ENCODE measurements around the gene LCLAT1.

DNA sequence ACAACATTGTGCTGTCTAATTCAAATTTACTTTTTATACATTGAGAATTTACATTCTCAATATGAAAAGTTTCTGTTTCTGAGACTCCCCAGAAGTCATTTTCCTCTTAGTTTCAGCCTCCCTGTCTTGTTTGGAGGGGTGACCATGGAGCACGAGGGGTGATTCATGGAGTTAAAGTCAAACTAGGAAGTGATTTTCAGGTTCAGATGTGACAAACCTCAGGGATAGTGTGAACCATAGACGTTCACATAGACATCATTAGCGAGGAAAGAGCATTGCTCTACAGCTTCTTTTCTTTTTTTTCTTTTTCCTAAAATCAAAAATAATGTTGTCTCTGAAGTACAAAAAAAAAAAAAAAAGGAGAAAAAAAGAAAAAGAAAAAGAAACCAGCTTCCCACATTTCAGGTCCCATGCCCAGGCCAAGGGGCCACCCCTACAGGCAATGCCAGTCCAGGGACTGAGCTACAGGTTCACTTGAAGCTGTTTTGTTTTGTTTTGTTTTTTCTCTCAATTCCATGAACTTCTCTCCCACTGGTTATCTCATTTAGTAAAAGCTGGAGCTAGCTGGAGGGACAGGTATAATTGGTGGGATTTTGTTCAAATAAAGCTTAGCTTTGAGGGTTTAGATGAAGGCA is 18.1 kb upstream of the LCLAT1 start:
- TF ChIP-seq, protein P1, sequence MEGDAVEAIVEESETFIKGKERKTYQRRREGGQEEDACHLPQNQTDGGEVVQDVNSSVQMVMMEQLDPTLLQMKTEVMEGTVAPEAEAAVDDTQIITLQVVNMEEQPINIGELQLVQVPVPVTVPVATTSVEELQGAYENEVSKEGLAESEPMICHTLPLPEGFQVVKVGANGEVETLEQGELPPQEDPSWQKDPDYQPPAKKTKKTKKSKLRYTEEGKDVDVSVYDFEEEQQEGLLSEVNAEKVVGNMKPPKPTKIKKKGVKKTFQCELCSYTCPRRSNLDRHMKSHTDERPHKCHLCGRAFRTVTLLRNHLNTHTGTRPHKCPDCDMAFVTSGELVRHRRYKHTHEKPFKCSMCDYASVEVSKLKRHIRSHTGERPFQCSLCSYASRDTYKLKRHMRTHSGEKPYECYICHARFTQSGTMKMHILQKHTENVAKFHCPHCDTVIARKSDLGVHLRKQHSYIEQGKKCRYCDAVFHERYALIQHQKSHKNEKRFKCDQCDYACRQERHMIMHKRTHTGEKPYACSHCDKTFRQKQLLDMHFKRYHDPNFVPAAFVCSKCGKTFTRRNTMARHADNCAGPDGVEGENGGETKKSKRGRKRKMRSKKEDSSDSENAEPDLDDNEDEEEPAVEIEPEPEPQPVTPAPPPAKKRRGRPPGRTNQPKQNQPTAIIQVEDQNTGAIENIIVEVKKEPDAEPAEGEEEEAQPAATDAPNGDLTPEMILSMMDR (IDR thresholded peaks at IDR 0.05), result no peak
- no peak for TF ChIP-seq TCF7L2 (IDR thresholded peaks at IDR 0.05; ENCODE audit: low read depth, low read length)
